SK-N-MC (cell line): ENCODE results near the gene CCDC51.

Source experiments
- EZH2 ChIP-seq: fragments of 200-600 bp; sonication (generic); IDR thresholded peaks from one replicate; pipeline ENCODE4 v1.6.1; 2017; ENCODE audit warnings: antibody characterized with exemption
- POLR2AphosphoS5 ChIP-seq: IDR thresholded peaks from 2 replicates; pipeline ENCODE4 v1.6.1; 2012; ENCODE audit warnings: mild to moderate bottlenecking, low read depth, low read length, borderline replicate concordance

DNA sequence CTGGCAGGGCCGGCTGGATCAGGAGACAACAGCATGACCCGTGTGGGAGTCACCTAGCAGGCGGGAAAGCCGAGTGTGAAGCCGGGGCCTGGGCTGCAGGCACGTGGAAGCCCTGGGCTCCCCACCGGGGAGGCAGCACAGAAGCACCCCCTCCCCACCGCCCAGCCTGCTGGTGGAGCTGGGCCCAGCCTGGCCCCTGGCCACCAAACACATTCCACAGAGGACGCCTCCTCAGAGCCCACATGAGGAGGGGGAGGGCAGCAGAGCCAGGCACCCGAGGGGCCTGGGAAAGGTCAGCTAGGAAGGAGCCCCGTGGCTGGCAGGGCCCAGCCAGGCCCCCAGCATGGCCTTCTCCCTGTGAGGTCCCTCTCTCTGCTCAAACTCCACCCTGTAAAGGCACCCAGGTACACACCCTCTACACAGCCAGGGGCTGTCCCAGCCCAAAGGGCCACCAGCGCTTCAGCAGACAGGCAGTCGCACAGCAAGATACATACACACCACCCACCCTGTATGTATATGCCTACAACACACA lies 14.6 kb downstream of the CCDC51 start:
- no peak for TF ChIP-seq POLR2AphosphoS5
- TF ChIP-seq EZH2: no peak
